ENCODE results near the gene GTF2H4.

Gene GTF2H4

DNA sequence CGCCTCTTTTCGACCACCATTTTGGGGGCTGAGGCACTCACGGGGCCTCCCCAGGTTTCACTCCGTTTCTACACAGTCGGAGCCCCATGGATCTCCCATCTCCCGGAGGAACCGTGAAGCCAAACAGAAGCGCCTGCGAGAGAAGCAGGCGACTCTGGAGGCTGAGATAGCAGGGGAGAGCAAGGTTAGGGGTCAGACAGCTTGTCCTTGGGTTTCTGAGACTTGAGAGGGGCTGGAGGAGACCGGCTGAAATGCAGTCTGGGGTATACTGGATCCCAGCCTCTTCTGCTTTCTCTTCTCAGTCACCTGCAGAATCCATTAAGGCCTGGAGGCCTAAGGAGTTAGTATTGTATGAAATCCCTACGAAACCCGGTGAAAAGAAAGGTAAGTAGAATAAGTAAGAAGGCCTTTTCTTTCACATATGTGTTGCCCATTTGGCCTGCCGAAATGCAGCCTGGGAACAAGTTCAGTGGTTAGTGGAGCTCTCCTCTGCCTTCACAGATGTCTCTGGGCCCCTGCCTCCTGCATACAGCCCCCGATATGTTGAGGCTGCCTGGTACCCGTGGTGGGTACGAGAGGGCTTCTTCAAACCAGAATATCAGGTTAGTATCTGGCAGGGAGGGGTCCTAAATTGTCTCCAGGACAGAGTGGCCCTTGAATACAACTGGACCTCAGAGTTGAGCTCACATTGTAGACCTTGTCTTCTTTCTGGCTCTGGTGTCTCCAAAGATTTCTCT is 7.0 kb downstream of the GTF2H4 start:
- Histone ChIP-seq H3K9ac (ENCODE audit: low read length) (peak overlapping the region; percentile 94), H3K36me3 (replicated peaks; ENCODE audit: low read depth, low read length) (no peaks in the 10 kb centered on the region), H3K4me2 (ENCODE audit: low read length) (peak overlapping the region; percentile 100), H3K27me3 (ENCODE audit: low read depth, low read length) (no peaks in the 10 kb centered on the region), H2AFZ (ENCODE audit: low read depth, low read length) (peak overlapping the region; percentile 46; the same call in 1 of the 2 replicates), H3K79me2 (ENCODE audit: low read length) (peaks cover 7% of the 10 kb centered on the region), H3K27ac (ENCODE audit: low read length) (peak overlapping the region; percentile 50), H3K4me1 (ENCODE audit: low read length) (peaks cover 13% of the 10 kb centered on the region), H4K20me1 (ENCODE audit: insufficient read depth, low read length) (no peaks in the 10 kb centered on the region), H3K4me3 (ENCODE audit: low read length) (peak overlapping the region; percentile 99), H3K9me3 (ENCODE audit: insufficient read depth, low read length) (no peaks in the 10 kb centered on the region)
- TF ChIP-seq, protein P1, sequence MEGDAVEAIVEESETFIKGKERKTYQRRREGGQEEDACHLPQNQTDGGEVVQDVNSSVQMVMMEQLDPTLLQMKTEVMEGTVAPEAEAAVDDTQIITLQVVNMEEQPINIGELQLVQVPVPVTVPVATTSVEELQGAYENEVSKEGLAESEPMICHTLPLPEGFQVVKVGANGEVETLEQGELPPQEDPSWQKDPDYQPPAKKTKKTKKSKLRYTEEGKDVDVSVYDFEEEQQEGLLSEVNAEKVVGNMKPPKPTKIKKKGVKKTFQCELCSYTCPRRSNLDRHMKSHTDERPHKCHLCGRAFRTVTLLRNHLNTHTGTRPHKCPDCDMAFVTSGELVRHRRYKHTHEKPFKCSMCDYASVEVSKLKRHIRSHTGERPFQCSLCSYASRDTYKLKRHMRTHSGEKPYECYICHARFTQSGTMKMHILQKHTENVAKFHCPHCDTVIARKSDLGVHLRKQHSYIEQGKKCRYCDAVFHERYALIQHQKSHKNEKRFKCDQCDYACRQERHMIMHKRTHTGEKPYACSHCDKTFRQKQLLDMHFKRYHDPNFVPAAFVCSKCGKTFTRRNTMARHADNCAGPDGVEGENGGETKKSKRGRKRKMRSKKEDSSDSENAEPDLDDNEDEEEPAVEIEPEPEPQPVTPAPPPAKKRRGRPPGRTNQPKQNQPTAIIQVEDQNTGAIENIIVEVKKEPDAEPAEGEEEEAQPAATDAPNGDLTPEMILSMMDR (IDR thresholded peaks at IDR 0.05; ENCODE audit: low read depth, low read length): no peak
- TF ChIP-seq EZH2phosphoT487 (IDR thresholded peaks at IDR 0.05; ENCODE audit: low read depth): no peak

DNA sequence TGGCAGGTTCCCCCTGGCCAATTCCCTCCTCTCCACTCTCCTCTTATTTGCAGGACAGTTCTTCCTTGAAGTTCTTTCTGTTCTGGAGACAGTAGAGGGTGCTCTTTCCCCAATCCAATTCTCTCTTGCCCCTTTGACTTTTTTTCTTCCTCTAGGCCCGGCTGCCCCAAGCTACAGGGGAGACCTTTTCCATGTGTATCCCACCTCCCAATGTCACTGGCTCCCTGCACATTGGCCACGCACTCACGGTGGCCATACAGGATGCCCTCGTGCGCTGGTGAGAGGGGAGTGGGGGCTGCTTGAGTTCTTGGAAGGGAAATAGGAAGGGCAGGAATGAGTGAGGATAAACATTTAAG is 7.6 kb downstream of the GTF2H4 start:
- Histone ChIP-seq H3K9ac (ENCODE audit: low read length) (peak overlapping the region; percentile 94; the same call in 1 of the 2 replicates), H3K4me2 (ENCODE audit: low read length) (peak overlapping the region; percentile 100), H3K9me3 (ENCODE audit: insufficient read depth, low read length) (no peaks in the 10 kb centered on the region), H3K79me2 (ENCODE audit: low read length) (peaks cover 7% of the 10 kb centered on the region), H3K36me3 (replicated peaks; ENCODE audit: low read depth, low read length) (no peaks in the 10 kb centered on the region), H3K4me3 (ENCODE audit: low read length) (peak overlapping the region; percentile 99; the same call in 1 of the 2 replicates), H3K4me1 (ENCODE audit: low read length) (peaks cover 13% of the 10 kb centered on the region), H3K27ac (ENCODE audit: low read length) (no peak overlapping the region), H3K27me3 (ENCODE audit: low read depth, low read length) (no peaks in the 10 kb centered on the region), H4K20me1 (ENCODE audit: insufficient read depth, low read length) (no peaks in the 10 kb centered on the region), H2AFZ (ENCODE audit: low read depth, low read length) (no peak overlapping the region)
- TF ChIP-seq, protein P1 (IDR thresholded peaks at IDR 0.05; ENCODE audit: low read depth, low read length): peak; percentile 68
- TF ChIP-seq EZH2phosphoT487 (IDR thresholded peaks at IDR 0.05; ENCODE audit: low read depth): no peak

DNA sequence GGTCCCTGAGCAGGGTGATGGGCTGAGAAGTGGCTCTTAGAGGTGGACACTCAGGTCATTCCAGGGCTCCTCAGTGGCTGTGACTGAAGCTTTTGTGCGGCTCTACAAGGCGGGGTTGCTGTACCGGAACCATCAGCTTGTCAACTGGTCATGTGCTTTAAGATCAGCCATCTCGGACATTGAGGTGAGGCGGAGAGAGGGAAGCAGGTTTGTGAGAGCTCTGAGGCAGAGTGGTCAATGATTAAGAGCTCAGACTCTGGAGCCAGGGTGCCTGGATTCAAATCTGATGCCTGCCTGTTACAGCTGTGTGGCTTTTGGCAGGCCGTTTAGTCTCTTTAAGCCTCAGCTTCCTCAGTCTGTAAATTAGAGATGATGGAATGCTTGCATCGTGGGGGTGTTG is 9.0 kb downstream of the GTF2H4 start:
- Histone ChIP-seq H4K20me1 (ENCODE audit: insufficient read depth, low read length) (no peaks in the 10 kb centered on the region), H3K79me2 (ENCODE audit: low read length) (peaks cover 7% of the 10 kb centered on the region), H3K9me3 (ENCODE audit: insufficient read depth, low read length) (no peaks in the 10 kb centered on the region), H3K27ac (ENCODE audit: low read length) (no peak overlapping the region), H3K4me3 (ENCODE audit: low read length) (no peak overlapping the region), H3K9ac (ENCODE audit: low read length) (no peak overlapping the region), H3K36me3 (replicated peaks; ENCODE audit: low read depth, low read length) (peaks cover 1% of the 10 kb centered on the region), H3K27me3 (ENCODE audit: low read depth, low read length) (no peaks in the 10 kb centered on the region), H2AFZ (ENCODE audit: low read depth, low read length) (no peak overlapping the region), H3K4me2 (ENCODE audit: low read length) (no peak overlapping the region), H3K4me1 (ENCODE audit: low read length) (peaks cover 13% of the 10 kb centered on the region)
- TF ChIP-seq EZH2phosphoT487 (IDR thresholded peaks at IDR 0.05; ENCODE audit: low read depth): no peak
- TF ChIP-seq, protein P1 (IDR thresholded peaks at IDR 0.05; ENCODE audit: low read depth, low read length): no peak

DNA sequence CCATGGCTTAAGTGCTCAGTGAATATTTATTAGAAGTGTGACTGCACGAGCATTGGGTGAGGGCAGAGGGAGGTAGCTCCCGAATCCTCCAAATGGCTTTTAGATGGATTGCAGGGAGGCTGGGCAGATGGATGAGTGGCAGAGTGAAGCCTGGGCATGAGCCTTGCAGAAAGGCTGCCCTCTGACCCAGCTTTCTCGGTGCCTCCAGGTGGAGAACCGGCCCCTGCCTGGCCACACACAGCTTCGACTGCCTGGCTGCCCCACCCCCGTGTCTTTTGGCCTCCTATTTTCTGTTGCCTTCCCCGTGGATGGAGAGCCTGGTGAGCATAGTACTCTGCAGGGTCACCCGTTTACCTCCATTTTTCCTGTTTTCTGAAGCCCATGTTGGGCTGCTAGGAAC is 9.5 kb downstream of the GTF2H4 start:
- Histone ChIP-seq H3K27ac (ENCODE audit: low read length) (no peak overlapping the region), H3K4me1 (ENCODE audit: low read length) (peaks cover 13% of the 10 kb centered on the region), H3K4me3 (ENCODE audit: low read length) (no peak overlapping the region), H3K27me3 (ENCODE audit: low read depth, low read length) (no peaks in the 10 kb centered on the region), H3K4me2 (ENCODE audit: low read length) (no peak overlapping the region), H3K9ac (ENCODE audit: low read length) (no peak overlapping the region), H2AFZ (ENCODE audit: low read depth, low read length) (no peak overlapping the region), H3K79me2 (ENCODE audit: low read length) (peaks cover 7% of the 10 kb centered on the region), H4K20me1 (ENCODE audit: insufficient read depth, low read length) (no peaks in the 10 kb centered on the region), H3K36me3 (replicated peaks; ENCODE audit: low read depth, low read length) (peaks cover 4% of the 10 kb centered on the region), H3K9me3 (ENCODE audit: insufficient read depth, low read length) (no peaks in the 10 kb centered on the region)
- no peak for TF ChIP-seq EZH2phosphoT487 (IDR thresholded peaks at IDR 0.05; ENCODE audit: low read depth)

All from OCI-LY3 (cell line).